Adrenal gland (tissue), 12 donors: ENCODE data around the gene ARID5A. TPM values are rescaled to one million over a fixed set of nuclear protein-coding genes. Genes with fewer than 3 reads are reported as not detected.
A peak's percentile ranks its signal among the peaks of the same experiment; 100 is the strongest.

Source experiments
- DNase-seq, 7 donors: peaks; one replicate each; pipeline ENCODE4 v3.0.0-alpha.2; 2019 to 2020
- H3K27ac ChIP-seq, 5 donors: fragments of 200-600 bp; sonication (generic) in 4 of 5; 1 replicate in 3 of 5; 2 replicates in 2 of 5; pipeline versions ENCODE4 v1.5.1 to v1.8.0; 2016 to 2020; ENCODE audit warnings: mild to moderate bottlenecking in 1 of 5
- H3K27me3 ChIP-seq: fragments of 200-600 bp; 2 replicates; pipeline ENCODE4 v1.8.0; 2021
- H3K36me3 ChIP-seq, 2 donors: fragments of 200-600 bp; replicated peaks in 1 of 2; 1 replicate in 1 of 2; 2 replicates in 1 of 2; pipeline versions ENCODE4 v1.5.1 to v1.8.0; 2018 to 2022
- H3K4me1 ChIP-seq, 2 donors: fragments of 200-600 bp; replicated peaks in 1 of 2; 1 replicate in 1 of 2; 2 replicates in 1 of 2; pipeline versions ENCODE4 v1.5.1 to v1.8.0; 2018 to 2021
- H3K4me3 ChIP-seq, 4 donors: fragments of 200-600 bp; sonication (generic) in 3 of 4; one replicate each; pipeline ENCODE4 v1.5.1; 2016 to 2018
- H3K9me3 ChIP-seq, 3 donors: fragments of 200-600 bp; sonication (generic) in 1 of 3; replicated peaks in 1 of 3; 1 replicate in 2 of 3; 2 replicates in 1 of 3; pipeline versions ENCODE4 v1.5.1 to v1.8.0; 2016 to 2021
- POLR2A ChIP-seq, 2 donors: fragments of 450-650 bp; IDR thresholded peaks; one replicate each; pipeline ENCODE4 v1.6.1; 2017; ENCODE audit warnings: antibody characterized with exemption in 2 of 2, mild to moderate bottlenecking in 2 of 2, moderate library complexity in 1 of 2
- whole genome bisulfite sequencing, 4 donors: extraction: QIAGEN DNeasy Blood & Tissue Kit in 2 of 4; methylation state at CpG; one replicate each; pipeline versions ENCODE4 v1.1.5 to v1.1.7; 2013 to 2017; 5-methylcytosine and 5-hydroxymethylcytosine counted together
- intact Hi-C, 2 donors: fragments of 100-400 bp; cut with DNase I; formaldehyde crosslinking; loops; one replicate each; pipeline versions ENCODE4 v1.14.1 to v1.15.0; 2022 to 2023
- polyA plus RNA-seq, 3 donors: library from polyadenylated mRNA; stranded (reverse); fragments of 200-250 nt in 2 of 3; fragments of 350-450 nt in 1 of 3; fragmentation: Illumina TruSeq in 1 of 3; extraction: RNeasy Lipid Tissue Mini Kit (QIAGEN cat#74804) in 1 of 3; gene quantifications; one replicate each; pipeline ENCODE4 v1.2.3, GENCODE V29; 2013 to 2014
- total RNA-seq, 9 donors: library from RNA; depleted of rRNA in 4 of 9; stranded (reverse); fragments of >200 nt in 4 of 9; fragments of 120-200 nt in 1 of 9; fragmentation: NEBNext Ultra II Directional in 1 of 9; extraction: Animal tissue kit (Norgen Biotek cat#: 25700) in 1 of 9; gene quantifications; one replicate each; pipeline versions ENCODE4 v1.1.0 to v1.2.4, GENCODE V29; 2013 to 2023
- TF ChIP-seq, protein P1 (sequence below), 6 experiments: fragments of 450-650 bp in 4 of 6; fragments of 200-600 bp in 2 of 6; sonication (generic) in 1 of 6; IDR thresholded peaks; 1 replicate in 5 of 6; 2 replicates in 1 of 6; pipeline versions ENCODE4 v1.5.1 to v1.8.0; 2016 to 2021; ENCODE audit warnings: antibody characterized with exemption in 6 of 6, mild to moderate bottlenecking in 2 of 6, moderate library complexity in 1 of 6
- donor health status: healthy with polysubstance abuse.
- donor health status: Bipolar disorder and iron deficiency.
- donor health status: DM: yes; HTN: yes; CAD: no.
- donor health status: DM: no; HTN: no; CAD: no.
- donor health status: DM: no; HTN: no; CAD: no.
- donor health status: DM: yes; HTN: yes; CAD: no.

Gene ARID5A
- total and polyA plus RNA-seq, 12 donors = 0.94 to 39.6 (median 14.3) TPM

GRCh38 chr2:96507957-96508520 is 28.5 kb upstream of the ARID5A start:
- TF ChIP-seq POLR2A (IDR thresholded peaks at IDR 0.05) = no peak
- TF ChIP-seq, protein P1, sequence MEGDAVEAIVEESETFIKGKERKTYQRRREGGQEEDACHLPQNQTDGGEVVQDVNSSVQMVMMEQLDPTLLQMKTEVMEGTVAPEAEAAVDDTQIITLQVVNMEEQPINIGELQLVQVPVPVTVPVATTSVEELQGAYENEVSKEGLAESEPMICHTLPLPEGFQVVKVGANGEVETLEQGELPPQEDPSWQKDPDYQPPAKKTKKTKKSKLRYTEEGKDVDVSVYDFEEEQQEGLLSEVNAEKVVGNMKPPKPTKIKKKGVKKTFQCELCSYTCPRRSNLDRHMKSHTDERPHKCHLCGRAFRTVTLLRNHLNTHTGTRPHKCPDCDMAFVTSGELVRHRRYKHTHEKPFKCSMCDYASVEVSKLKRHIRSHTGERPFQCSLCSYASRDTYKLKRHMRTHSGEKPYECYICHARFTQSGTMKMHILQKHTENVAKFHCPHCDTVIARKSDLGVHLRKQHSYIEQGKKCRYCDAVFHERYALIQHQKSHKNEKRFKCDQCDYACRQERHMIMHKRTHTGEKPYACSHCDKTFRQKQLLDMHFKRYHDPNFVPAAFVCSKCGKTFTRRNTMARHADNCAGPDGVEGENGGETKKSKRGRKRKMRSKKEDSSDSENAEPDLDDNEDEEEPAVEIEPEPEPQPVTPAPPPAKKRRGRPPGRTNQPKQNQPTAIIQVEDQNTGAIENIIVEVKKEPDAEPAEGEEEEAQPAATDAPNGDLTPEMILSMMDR (IDR thresholded peaks at IDR 0.05) = peak; percentile 87 to 99 (median 94)
- intact Hi-C loops = loop anchor here (2.0 to 10.0 kb wide), 4 partner anchors 36 to 193 kb away; no protein-coding TSS in a partner anchor
- Histone ChIP-seq H3K9me3 (no peaks in the 10 kb centered on the region), H3K27me3 (peaks cover 4% of the 10 kb centered on the region), H3K36me3 (no peaks in the 10 kb centered on the region), H3K27ac (no peak overlapping the region), H3K4me3 (peak overlapping the region in 1 of 4 donors; percentile 40), H3K4me1 (peaks cover 3 to 9% of the 10 kb centered on the region in 2 donors)
- DNase-seq = peak in 6 of 7 donors; percentile 57 to 77 (median 69)
- 8 to 51% (median 9%) methylated on average over 6 to 38 of the region's 38 CpGs; no CpG with 5 or more reads in 1 of the 4 donors for WGBS, 4 donors

DNA sequence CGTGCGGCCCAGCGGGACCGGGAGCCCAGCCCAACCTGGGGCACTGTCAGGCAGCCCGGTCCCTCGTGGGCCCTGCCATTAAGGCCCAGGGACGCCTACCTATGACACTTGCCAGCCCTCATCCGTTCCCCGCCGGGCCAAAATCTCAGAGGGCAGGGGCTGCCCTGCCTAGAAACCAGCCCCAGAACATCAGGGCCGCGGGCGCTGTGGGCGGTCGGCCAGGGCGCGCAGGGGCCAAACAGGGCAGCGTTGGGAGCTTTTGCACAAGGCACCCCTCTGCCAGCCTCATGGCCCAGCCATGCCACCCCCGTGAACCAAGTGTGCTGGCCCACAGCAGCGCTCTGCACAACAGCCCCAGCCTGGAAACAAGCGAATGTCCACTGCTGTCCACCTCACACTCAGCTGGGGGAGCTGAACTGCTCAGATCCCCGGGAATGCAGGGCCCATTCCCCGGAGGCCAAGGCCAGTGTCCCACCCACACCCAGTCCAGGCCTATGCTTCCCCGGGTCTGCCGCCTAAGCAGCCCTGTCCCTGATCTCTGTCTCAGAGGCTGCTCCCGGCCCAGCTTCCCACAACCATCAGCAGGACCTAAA is 27.9 kb upstream of the ARID5A start:
- Histone ChIP-seq H3K4me1 (peaks cover 3 to 9% of the 10 kb centered on the region in 2 donors), H3K4me3 (no peak overlapping the region), H3K27me3 (peaks cover 4% of the 10 kb centered on the region), H3K27ac (no peak overlapping the region), H3K36me3 (no peaks in the 10 kb centered on the region), H3K9me3 (no peaks in the 10 kb centered on the region)
- 62 to 78% (median 66%) methylated on average over 4 to 26 of the region's 26 CpGs for WGBS, 4 donors
- intact Hi-C loops = loop anchor here (2.0 to 10.0 kb wide), 4 partner anchors 36 to 194 kb away; no protein-coding TSS in a partner anchor
- DNase-seq = no peak
- TF ChIP-seq, protein P1 (IDR thresholded peaks at IDR 0.05) = no peak

DNA sequence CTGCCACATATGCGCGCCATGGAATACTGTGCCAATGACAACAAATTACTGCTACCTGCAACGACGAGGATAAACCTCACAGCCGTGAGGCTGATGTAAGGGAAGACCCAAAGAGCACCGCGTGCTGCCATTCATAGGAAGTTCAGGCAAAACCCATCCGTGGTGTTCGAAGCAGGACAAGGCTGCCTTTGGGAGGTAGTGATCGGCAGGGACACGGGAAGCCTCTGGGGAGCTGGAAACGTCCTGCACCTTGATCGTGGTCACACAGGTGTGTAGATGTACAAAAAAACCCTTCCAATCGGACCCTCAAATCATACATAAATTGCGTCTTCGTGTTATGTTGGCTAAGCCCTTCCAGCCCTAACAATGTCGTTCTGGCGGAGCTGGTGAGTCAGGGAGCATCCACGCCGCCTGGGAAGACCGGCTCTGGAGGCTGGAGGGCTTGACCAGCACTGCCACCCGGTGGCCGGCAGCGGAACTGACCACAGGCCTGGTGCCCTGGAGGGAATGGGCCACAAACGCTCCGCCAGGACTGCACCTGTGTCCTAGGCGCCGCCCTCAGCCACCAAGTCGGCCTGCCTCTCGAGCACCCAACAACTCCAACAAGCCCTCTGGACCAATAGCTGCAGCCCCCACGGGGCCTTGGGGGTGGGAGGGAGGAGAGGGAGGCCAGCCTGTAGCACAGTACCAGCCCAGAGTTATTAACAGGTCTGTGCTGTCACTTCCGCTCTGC is 27.3 kb upstream of the ARID5A start:
- no peak for TF ChIP-seq POLR2A (IDR thresholded peaks at IDR 0.05)
- TF ChIP-seq, protein P1 (IDR thresholded peaks at IDR 0.05) = peak; percentile 95 to 99 (median 98)
- Histone ChIP-seq H3K4me3 (no peak overlapping the region), H3K27ac (no peak overlapping the region), H3K36me3 (no peaks in the 10 kb centered on the region), H3K9me3 (no peaks in the 10 kb centered on the region), H3K4me1 (peaks cover 3 to 9% of the 10 kb centered on the region in 2 donors), H3K27me3 (peaks cover 4% of the 10 kb centered on the region)
- 25 to 44% (median 26%) methylated on average over 20 to 32 of the region's 32 CpGs for WGBS, 4 donors
- intact Hi-C loops = loop anchor here (2.0 to 10.0 kb wide), 4 partner anchors 37 to 194 kb away; no protein-coding TSS in a partner anchor
- DNase-seq = peak; percentile 86 to 94 (median 91)

DNA sequence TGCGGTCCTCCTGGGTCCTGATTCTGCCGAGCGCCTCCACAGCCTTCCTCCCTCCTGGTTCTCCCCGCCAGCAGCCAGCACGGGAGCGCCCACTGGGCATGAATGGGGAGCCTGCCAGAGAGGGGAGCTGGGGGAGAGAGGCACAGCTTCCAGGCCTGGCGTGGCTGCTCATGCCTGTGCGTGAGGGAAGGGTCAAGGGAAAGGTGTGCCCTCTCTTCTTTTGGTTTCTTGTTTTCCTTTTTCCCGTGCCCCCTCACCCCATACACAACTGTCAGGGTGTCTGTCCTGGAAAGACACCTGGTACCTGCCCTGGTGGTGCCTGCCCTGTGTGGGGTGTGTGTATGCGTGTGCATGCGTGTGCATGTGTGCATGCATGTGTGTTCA is 26.7 kb upstream of the ARID5A start:
- H3K36me3 ChIP-seq = no peaks in the 10 kb centered on the region
- H3K27me3 ChIP-seq = peaks cover 4% of the 10 kb centered on the region
- DNase-seq = no peak
- no peaks in the 10 kb centered on the region for H3K9me3 ChIP-seq
- intact Hi-C loops = loop anchor here (2.0 to 10.0 kb wide), 5 partner anchors 38 to 375 kb away; partner anchors contain the start of gene ASTL (in 1 of the 2)
- no peak for TF ChIP-seq POLR2A (IDR thresholded peaks at IDR 0.05)
- TF ChIP-seq, protein P1 (IDR thresholded peaks at IDR 0.05) = no peak
- WGBS, 4 donors = 44 to 55% (median 48%) methylated on average over 4 to 11 of the region's 11 CpGs
- peaks cover 3 to 9% of the 10 kb centered on the region in 2 donors for H3K4me1 ChIP-seq
- no peak overlapping the region for H3K27ac ChIP-seq
- H3K4me3 ChIP-seq = no peak overlapping the region
